Cardiac ventricle fibroblast (primary cell): ENCODE data around the gene TBL1Y. TPM values are rescaled to one million over a fixed set of nuclear protein-coding genes. Genes with fewer than 3 reads are reported as not detected.

ENCODE experiments used
- total RNA-seq: library from RNA; depleted of rRNA; stranded (reverse); fragments of >200 nt; gene quantifications from 2 replicates; pipeline ENCODE4 v1.2.3, GENCODE V29; 2015

TBL1Y gene
- total RNA-seq, result not detected in 2 replicates

DNA sequence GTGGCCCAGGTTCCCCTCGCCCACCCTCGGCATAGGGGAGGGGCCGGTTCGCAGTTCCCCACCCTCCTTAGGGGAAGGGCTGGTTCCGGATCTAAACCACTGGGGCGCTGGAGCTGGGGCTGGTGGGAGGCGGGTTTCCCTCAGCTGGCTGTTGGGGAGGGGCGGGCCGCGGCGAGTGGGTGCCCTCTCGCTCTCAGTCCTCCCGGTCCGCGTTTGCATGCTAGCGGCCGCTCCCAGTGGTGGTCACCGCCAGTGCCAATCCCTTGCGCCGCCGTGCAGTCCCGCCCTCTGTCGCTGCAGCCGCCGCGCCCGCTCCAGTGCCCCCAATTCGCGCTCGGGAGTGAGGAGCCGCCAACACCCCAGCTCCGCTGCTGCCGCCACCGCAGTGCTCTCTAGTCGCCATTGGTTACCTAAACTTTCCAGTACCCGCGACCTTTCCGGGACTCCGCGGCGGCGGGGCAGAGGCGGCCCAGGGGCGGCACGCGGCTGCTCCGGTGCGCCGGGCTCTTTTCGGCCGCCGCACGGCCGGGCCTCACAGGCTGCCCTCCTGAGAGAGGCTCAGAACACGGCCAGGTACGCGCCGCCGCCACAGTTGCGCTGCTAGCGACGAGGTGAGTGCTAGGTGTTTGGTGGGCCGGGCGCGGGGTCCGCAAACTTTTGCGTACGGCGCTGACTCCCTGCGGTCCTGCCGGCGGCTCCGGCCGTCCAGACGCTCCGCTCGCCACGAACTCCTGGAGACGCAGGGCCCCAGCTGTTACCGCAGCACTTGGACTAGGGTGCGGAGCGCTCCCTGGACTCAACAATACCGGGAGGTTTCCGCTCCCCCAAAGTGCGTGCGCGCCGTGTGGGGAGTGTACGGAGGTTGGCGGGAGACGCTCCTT, at the start of gene TBL1Y:
Gene TBL1Y (plus strand): TSS at position 326 of the 881 bp plus-strand sequence. CDS start 114,388 bp downstream, outside the sequence.

DNA sequence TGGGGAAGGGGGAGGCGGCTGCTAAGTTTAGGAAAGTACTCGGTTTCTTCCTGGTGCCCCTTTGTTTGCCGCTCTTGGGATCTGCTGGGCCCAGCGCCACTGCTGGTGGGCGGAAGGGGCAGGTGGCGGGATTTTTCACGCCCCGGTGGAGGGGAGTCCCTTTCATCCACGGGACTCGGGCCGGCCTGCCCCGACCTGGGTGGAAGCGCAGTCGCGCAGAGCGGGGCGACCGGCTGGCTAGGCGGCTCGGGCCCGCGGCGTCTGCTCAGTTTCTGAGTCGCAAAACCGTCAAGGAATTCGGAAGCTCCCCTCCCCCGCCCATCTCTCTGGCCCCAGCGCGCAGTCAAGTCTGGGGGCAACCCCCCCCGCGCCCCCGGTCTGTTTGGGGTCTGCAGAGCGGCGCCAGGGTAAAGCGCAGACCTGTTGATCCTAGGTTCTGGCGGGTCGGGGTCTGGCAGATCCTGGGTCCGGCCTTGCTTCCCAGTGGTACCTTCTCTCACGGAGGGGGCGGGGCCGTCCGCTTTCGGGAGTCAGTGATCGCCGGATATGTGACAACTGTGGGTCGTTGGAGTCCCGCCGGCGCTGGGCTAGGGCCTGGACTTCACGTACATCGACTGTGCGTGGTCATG, 870 bp downstream of the TBL1Y start, which contains the start of gene AMELY:
Gene AMELY (minus strand): TSS at position 500 of the 629 bp plus-strand sequence. CDS start 39,144 bp downstream, outside the sequence.

Other genes with a start within 250 kb of the TBL1Y start
- not detected in 2 replicates for gene AMELY, start 1.1 kb downstream of the TBL1Y start, total RNA-seq